ENCODE measurements around the gene PCTP. TPM values are rescaled to one million over a fixed set of nuclear protein-coding genes. Genes with fewer than 3 reads are reported as not detected.
A peak's percentile ranks its signal among the peaks of the same experiment; 100 is the strongest.

PCTP gene
- total and polyA plus RNA-seq, 9 of the 15 experiments (the other 6 are each of a cell fraction or from before 2014, with no cell fraction given): 10.9 to 62.3 (median 41.2) TPM

DNA sequence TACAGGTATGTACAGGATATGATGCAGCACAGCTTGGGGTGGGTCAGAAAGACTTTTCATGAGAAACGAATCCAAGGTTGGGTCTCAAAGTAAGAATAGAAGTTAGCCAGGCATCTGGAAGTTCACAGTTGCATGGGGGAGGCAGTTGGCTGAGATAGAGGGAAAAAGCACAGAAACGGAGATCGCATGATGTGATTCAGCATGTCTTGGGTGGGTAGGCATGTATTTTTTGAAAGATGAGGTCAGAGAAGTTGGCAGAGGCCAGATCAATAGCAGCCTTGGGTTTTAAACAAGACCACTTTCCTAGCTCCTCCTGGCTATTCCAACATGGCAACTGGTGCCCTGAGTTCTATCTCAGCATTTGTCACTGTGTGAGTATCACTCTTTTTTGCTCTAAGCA, 67.2 kb downstream of the PCTP start (continued):
- TF ChIP-seq, protein P1, sequence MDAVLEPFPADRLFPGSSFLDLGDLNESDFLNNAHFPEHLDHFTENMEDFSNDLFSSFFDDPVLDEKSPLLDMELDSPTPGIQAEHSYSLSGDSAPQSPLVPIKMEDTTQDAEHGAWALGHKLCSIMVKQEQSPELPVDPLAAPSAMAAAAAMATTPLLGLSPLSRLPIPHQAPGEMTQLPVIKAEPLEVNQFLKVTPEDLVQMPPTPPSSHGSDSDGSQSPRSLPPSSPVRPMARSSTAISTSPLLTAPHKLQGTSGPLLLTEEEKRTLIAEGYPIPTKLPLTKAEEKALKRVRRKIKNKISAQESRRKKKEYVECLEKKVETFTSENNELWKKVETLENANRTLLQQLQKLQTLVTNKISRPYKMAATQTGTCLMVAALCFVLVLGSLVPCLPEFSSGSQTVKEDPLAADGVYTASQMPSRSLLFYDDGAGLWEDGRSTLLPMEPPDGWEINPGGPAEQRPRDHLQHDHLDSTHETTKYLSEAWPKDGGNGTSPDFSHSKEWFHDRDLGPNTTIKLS (IDR thresholded peaks at IDR 0.05; ENCODE audit: borderline replicate concordance, low read depth): no peak
- TF ChIP-seq ZNF217 (CRISPR knock-in tag; IDR thresholded peaks at IDR 0.05): no peak
- no peak for TF ChIP-seq ZFP36 (IDR thresholded peaks at IDR 0.05; ENCODE audit: low read depth, low read length, partially characterized antibody)
- TF ChIP-seq KDM1A (IDR thresholded peaks at IDR 0.05): no peak
- TF ChIP-seq, protein P2, sequence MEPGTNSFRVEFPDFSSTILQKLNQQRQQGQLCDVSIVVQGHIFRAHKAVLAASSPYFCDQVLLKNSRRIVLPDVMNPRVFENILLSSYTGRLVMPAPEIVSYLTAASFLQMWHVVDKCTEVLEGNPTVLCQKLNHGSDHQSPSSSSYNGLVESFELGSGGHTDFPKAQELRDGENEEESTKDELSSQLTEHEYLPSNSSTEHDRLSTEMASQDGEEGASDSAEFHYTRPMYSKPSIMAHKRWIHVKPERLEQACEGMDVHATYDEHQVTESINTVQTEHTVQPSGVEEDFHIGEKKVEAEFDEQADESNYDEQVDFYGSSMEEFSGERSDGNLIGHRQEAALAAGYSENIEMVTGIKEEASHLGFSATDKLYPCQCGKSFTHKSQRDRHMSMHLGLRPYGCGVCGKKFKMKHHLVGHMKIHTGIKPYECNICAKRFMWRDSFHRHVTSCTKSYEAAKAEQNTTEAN (CRISPR knock-in tag; IDR thresholded peaks at IDR 0.05): no peak
- peak; percentile 42; the same call in 1 of the 2 replicates for TF ChIP-seq NFRKB (IDR thresholded peaks at IDR 0.05; ENCODE audit: low read depth)
- TF ChIP-seq NR2F6 (CRISPR knock-in tag; IDR thresholded peaks at IDR 0.05): no peak
- no peak for TF ChIP-seq ZNF274 (IDR thresholded peaks at IDR 0.05; ENCODE audit: borderline replicate concordance, low read depth, low read length)
- TF ChIP-seq MAZ (CRISPR knock-in tag; conservative IDR thresholded peaks at IDR 0.05 in 1 of 2, IDR thresholded peaks at IDR 0.05 in 1 of 2): 0 out of 4 replicates have a peak, but pooled peaks of 1 of the 2 experiments have one; percentile 4
- no peak for TF ChIP-seq NR4A1 (CRISPR knock-in tag; IDR thresholded peaks at IDR 0.05)
- TF ChIP-seq NR4A1 (tag; IDR thresholded peaks at IDR 0.05): 0 out of 2 replicates have a peak, but pooled peaks have one; percentile 14
- TF ChIP-seq, protein P3, sequence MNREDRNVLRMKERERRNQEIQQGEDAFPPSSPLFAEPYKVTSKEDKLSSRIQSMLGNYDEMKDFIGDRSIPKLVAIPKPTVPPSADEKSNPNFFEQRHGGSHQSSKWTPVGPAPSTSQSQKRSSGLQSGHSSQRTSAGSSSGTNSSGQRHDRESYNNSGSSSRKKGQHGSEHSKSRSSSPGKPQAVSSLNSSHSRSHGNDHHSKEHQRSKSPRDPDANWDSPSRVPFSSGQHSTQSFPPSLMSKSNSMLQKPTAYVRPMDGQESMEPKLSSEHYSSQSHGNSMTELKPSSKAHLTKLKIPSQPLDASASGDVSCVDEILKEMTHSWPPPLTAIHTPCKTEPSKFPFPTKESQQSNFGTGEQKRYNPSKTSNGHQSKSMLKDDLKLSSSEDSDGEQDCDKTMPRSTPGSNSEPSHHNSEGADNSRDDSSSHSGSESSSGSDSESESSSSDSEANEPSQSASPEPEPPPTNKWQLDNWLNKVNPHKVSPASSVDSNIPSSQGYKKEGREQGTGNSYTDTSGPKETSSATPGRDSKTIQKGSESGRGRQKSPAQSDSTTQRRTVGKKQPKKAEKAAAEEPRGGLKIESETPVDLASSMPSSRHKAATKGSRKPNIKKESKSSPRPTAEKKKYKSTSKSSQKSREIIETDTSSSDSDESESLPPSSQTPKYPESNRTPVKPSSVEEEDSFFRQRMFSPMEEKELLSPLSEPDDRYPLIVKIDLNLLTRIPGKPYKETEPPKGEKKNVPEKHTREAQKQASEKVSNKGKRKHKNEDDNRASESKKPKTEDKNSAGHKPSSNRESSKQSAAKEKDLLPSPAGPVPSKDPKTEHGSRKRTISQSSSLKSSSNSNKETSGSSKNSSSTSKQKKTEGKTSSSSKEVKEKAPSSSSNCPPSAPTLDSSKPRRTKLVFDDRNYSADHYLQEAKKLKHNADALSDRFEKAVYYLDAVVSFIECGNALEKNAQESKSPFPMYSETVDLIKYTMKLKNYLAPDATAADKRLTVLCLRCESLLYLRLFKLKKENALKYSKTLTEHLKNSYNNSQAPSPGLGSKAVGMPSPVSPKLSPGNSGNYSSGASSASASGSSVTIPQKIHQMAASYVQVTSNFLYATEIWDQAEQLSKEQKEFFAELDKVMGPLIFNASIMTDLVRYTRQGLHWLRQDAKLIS (CRISPR knock-in tag; IDR thresholded peaks at IDR 0.05): no peak
- TF ChIP-seq PTBP1 (IDR thresholded peaks at IDR 0.05; ENCODE audit: low read depth, low read length): no peak
- TF ChIP-seq, protein P4, sequence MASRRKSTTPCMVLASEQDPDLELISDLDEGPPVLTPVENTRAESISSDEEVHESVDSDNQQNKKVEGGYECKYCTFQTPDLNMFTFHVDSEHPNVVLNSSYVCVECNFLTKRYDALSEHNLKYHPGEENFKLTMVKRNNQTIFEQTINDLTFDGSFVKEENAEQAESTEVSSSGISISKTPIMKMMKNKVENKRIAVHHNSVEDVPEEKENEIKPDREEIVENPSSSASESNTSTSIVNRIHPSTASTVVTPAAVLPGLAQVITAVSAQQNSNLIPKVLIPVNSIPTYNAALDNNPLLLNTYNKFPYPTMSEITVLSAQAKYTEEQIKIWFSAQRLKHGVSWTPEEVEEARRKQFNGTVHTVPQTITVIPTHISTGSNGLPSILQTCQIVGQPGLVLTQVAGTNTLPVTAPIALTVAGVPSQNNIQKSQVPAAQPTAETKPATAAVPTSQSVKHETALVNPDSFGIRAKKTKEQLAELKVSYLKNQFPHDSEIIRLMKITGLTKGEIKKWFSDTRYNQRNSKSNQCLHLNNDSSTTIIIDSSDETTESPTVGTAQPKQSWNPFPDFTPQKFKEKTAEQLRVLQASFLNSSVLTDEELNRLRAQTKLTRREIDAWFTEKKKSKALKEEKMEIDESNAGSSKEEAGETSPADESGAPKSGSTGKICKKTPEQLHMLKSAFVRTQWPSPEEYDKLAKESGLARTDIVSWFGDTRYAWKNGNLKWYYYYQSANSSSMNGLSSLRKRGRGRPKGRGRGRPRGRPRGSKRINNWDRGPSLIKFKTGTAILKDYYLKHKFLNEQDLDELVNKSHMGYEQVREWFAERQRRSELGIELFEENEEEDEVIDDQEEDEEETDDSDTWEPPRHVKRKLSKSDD (conservative IDR thresholded peaks at IDR 0.05; ENCODE audit: low read length): no peak
- no peak for TF ChIP-seq NRF1 (conservative IDR thresholded peaks at IDR 0.05 in 1 of 2, IDR thresholded peaks at IDR 0.05 in 1 of 2)
- TF ChIP-seq, protein P5, sequence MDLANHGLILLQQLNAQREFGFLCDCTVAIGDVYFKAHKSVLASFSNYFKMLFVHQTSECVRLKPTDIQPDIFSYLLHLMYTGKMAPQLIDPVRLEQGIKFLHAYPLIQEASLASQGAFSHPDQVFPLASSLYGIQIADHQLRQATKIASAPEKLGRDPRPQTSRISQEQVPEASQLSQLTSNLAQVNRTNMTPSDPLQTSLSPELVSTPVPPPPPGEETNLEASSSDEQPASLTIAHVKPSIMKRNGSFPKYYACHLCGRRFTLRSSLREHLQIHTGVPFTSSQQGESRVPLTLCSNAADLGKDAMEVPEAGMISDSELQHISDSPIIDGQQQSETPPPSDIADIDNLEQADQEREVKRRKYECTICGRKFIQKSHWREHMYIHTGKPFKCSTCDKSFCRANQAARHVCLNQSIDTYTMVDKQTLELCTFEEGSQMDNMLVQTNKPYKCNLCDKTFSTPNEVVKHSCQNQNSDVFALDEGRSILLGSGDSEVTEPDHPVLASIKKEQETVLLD (IDR thresholded peaks at IDR 0.05): no peak
- no peak for TF ChIP-seq ZNF778 (CRISPR knock-in tag; IDR thresholded peaks at IDR 0.05)
- TF ChIP-seq CHD4 (IDR thresholded peaks at IDR 0.05; ENCODE audit: insufficient read depth, insufficient replicate concordance, low read depth, low read length, poor library complexity, severe bottlenecking): no peak
